ENCODE data around the gene CCN2. TPM values are rescaled to one million over a fixed set of nuclear protein-coding genes. Genes with fewer than 3 reads are reported as not detected.

Gene CCN2
- total RNA-seq, 1 experiment from 2014 or later = 3.1 TPM

DNA sequence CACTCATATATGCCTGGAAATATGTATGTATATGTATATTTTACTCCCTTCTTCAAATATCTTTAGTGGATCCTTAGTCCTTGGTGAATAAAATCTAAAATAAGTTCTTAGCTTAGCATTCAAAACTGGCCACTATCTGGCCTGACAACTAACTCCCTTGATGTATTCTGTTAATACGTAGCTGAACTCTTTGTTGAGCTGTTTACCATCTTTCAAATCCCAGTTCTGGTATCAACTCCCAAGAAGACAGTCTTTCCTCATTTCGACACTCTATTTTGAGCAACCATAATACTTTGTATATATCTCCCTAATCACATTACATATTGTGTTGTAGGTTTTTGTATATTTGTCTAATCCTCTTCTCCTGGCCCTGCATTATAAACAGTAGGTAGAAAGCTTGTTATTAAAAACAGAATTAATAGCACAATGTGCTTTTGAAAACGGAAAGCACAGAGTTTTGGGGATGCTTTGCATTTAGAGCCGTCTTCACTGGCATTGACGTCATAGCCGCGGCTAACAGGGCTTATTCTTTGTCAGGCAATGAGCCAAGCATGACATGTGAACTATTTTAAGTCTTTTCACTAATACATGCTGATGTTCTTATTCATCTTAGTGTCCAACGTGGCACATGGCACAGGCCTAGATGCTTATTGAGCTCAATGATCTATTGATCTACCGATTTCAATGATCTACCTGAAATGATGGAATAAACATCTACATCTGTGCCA lies 47.2 kb upstream of the CCN2 start (continued):
- TF ChIP-seq, protein P1, sequence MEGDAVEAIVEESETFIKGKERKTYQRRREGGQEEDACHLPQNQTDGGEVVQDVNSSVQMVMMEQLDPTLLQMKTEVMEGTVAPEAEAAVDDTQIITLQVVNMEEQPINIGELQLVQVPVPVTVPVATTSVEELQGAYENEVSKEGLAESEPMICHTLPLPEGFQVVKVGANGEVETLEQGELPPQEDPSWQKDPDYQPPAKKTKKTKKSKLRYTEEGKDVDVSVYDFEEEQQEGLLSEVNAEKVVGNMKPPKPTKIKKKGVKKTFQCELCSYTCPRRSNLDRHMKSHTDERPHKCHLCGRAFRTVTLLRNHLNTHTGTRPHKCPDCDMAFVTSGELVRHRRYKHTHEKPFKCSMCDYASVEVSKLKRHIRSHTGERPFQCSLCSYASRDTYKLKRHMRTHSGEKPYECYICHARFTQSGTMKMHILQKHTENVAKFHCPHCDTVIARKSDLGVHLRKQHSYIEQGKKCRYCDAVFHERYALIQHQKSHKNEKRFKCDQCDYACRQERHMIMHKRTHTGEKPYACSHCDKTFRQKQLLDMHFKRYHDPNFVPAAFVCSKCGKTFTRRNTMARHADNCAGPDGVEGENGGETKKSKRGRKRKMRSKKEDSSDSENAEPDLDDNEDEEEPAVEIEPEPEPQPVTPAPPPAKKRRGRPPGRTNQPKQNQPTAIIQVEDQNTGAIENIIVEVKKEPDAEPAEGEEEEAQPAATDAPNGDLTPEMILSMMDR (IDR thresholded peaks at IDR 0.05 in 2 of 3, conservative IDR thresholded peaks at IDR 0.05 in 1 of 3; ENCODE audit: borderline replicate concordance in 1 of 3, insufficient read depth in 1 of 3, low read depth in 2 of 3, low read length in 2 of 3) = no peak

DNA sequence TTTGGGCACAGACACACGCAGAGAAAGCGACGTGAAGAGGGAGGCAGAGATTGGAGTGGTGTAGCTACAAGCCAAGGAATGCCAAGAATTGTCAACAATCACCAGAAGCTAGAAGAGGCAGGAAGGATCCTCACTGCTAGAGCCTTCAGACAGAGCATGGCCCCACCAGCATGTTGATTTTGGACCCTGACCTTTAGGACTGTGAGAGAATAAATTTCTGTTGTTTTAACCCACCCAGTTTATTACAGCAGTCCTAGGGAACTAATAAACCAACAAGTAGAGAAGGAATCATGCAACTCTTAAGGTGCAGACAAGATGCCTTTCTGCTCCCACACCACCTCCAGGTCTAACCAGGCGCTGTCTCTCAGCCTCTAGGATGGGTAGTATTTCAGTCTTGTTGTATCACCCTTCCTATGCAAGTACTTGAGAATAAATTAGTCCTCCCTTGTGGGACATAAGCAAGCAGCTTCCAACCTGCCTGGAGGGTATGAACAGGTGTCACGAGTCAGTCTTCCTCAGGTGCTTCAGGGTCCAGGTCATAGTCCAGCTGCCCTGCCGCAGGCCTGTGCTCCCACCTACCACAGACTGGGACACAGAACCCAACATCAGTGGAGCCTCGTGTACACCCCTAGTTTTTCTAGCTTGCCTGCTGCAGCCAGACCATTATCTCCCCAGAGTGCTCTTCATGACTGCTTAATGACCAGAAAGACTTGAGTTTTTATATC lies 46.4 kb upstream of the CCN2 start:
- no TSS peak for BruUV-seq (replicated peaks)
- TF ChIP-seq, protein P1 (IDR thresholded peaks at IDR 0.05 in 2 of 3, conservative IDR thresholded peaks at IDR 0.05 in 1 of 3; ENCODE audit: borderline replicate concordance in 1 of 3, insufficient read depth in 1 of 3, low read depth in 2 of 3, low read length in 2 of 3) = no peak
- no peak for TF ChIP-seq CEBPB (IDR thresholded peaks at IDR 0.05; ENCODE audit: low read depth)
- no peak for TF ChIP-seq ELF1 (IDR thresholded peaks at IDR 0.05; ENCODE audit: borderline replicate concordance, low read depth)
- no peak for TF ChIP-seq TCF7L2 (IDR thresholded peaks at IDR 0.05; ENCODE audit: borderline replicate concordance, extremely low read depth, insufficient read depth, insufficient read length)
- TF ChIP-seq EZH2 (IDR thresholded peaks at IDR 0.05) = no peak
- TF ChIP-seq ZBTB33 (IDR thresholded peaks at IDR 0.05; ENCODE audit: extremely low read depth, insufficient replicate concordance, low read length) = no peak
- TF ChIP-seq, protein P2, sequence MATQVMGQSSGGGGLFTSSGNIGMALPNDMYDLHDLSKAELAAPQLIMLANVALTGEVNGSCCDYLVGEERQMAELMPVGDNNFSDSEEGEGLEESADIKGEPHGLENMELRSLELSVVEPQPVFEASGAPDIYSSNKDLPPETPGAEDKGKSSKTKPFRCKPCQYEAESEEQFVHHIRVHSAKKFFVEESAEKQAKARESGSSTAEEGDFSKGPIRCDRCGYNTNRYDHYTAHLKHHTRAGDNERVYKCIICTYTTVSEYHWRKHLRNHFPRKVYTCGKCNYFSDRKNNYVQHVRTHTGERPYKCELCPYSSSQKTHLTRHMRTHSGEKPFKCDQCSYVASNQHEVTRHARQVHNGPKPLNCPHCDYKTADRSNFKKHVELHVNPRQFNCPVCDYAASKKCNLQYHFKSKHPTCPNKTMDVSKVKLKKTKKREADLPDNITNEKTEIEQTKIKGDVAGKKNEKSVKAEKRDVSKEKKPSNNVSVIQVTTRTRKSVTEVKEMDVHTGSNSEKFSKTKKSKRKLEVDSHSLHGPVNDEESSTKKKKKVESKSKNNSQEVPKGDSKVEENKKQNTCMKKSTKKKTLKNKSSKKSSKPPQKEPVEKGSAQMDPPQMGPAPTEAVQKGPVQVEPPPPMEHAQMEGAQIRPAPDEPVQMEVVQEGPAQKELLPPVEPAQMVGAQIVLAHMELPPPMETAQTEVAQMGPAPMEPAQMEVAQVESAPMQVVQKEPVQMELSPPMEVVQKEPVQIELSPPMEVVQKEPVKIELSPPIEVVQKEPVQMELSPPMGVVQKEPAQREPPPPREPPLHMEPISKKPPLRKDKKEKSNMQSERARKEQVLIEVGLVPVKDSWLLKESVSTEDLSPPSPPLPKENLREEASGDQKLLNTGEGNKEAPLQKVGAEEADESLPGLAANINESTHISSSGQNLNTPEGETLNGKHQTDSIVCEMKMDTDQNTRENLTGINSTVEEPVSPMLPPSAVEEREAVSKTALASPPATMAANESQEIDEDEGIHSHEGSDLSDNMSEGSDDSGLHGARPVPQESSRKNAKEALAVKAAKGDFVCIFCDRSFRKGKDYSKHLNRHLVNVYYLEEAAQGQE (IDR thresholded peaks at IDR 0.05; ENCODE audit: low read depth) = no peak
- TF ChIP-seq ZNF274 (IDR thresholded peaks at IDR 0.05; ENCODE audit: low read depth, low read length) = no peak
- no peak for TF ChIP-seq SP1 (IDR thresholded peaks at IDR 0.05; ENCODE audit: low read depth)
- TF ChIP-seq, protein P3, sequence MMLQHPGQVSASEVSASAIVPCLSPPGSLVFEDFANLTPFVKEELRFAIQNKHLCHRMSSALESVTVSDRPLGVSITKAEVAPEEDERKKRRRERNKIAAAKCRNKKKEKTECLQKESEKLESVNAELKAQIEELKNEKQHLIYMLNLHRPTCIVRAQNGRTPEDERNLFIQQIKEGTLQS (IDR thresholded peaks at IDR 0.05) = no peak

More for the DNA sequence above, 46.4 kb upstream of the CCN2 start:
- no peak overlapping the region for H2AFZ ChIP-seq (ENCODE audit: low read depth, low read length, poor library complexity, severe bottlenecking)
- no peaks in the 10 kb centered on the region for H4K20me1 ChIP-seq (ENCODE audit: insufficient read depth)
- no peak overlapping the region for H3K4me2 ChIP-seq (ENCODE audit: low read length)
- DNase-seq (ENCODE audit: low read depth, low spot score) = no peak
- H3K79me2 ChIP-seq (ENCODE audit: insufficient read depth, low read length) = no peaks in the 10 kb centered on the region
- no peaks in the 10 kb centered on the region for H3K9me3 ChIP-seq (ENCODE audit: control insufficient read depth in 1 of 2, insufficient read depth in 1 of 2, low read depth in 1 of 2, low read length in 2 of 2)
- H3K27ac ChIP-seq (ENCODE audit: low read depth, low read length) = no peak overlapping the region
- RAD21 ChIA-PET (ENCODE audit: low non-redundant PET in 1 of 2, low total read pairs in 2 of 2, uncharacterized antibody in 2 of 2, unreplicated experiment in 2 of 2) = no interaction called here
- H3K9ac ChIP-seq (ENCODE audit: low read length) = no peak overlapping the region
- ATAC-seq = no peak
- peaks cover 0 to 16% of the 10 kb centered on the region in 2 experiments; a peak in 2 of 4 replicates for H3K4me1 ChIP-seq (ENCODE audit: control insufficient read depth in 1 of 2, insufficient read depth in 2 of 2, low read length in 2 of 2)
- H3K4me3 ChIP-seq (replicated peaks in 1 of 2; ENCODE audit: low read depth in 1 of 2, low read length in 2 of 2) = no peak overlapping the region
- no peaks in the 10 kb centered on the region for H3K36me3 ChIP-seq (ENCODE audit: control insufficient read depth in 1 of 2, insufficient read depth in 2 of 2, low read length in 2 of 2)
- CTCF ChIA-PET = no interaction called here
- POLR2A ChIA-PET = no interaction called here
- no peaks in the 10 kb centered on the region for H3K27me3 ChIP-seq (ENCODE audit: insufficient read depth, low read length)
- intact Hi-C loops (cut with micrococcal nuclease) = no loop called here
- no peaks in the 10 kb centered on the region for H3K9me2 ChIP-seq (ENCODE audit: insufficient read depth)
